ENCODE measurements around the gene SKAP1. TPM values are rescaled to one million over a fixed set of nuclear protein-coding genes. Genes with fewer than 3 reads are reported as not detected.

Gene SKAP1
- polyA plus RNA-seq, 1 of the 3 experiments (the other 2 are of a cell fraction), result not detected

DNA sequence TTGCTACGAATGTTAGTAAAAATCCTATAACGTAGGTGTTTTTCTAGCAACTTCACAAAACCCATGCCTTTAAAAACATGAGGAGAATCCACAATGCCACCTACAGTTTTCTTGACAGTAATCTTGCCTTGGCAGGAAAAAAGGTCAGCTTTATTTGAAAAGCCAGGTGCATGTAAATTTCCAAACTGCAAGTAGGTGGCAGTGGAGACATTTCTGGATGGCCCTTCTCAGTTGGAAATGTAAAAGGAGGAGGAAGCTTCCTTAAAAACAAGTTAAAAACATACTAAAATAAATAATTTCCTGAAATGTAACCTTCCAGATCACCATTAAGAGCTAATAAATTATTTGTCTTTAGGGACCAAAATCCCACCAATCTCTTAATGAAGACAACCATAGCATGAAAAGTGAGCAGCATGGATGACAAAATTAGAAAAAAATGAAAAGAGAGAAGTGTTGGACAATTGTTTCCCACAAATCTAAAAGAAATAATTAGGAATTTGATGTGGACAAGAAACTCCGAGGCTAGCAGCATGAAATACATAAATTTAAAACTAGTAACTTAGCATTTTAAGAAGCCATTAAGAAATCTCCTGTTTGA lies 170.2 kb downstream of the SKAP1 start:
- no peaks in the 10 kb centered on the region for H3K4me1 ChIP-seq (ENCODE audit: control insufficient read depth in 1 of 2, insufficient read depth in 2 of 2, low read depth in 1 of 2, low read length in 1 of 2)
- no peaks in the 10 kb centered on the region for H4K20me1 ChIP-seq (ENCODE audit: insufficient read depth)
- H3K36me3 ChIP-seq (replicated peaks in 1 of 2; ENCODE audit: control insufficient read depth in 1 of 2, insufficient read depth in 2 of 2, low read length in 1 of 2), result no peaks in the 10 kb centered on the region
- no peaks in the 10 kb centered on the region for H3K9me3 ChIP-seq
- ChIA-PET POLR2A (no interaction called here), CTCF (interaction anchor here (0.6 to 5.7 kb wide), 23 partner anchors 10 to 619 kb away, joined by 3 to 35 read pairs (median 4); partner anchors contain the start of gene HOXB8)
- WGBS (ENCODE audit: low lambda C conversion rate), result 2% methylated on average over 3 of the region's 3 CpGs
- H2AFZ ChIP-seq (ENCODE audit: low read depth), result no peak overlapping the region
- H3K79me2 ChIP-seq (ENCODE audit: insufficient read depth), result no peaks in the 10 kb centered on the region
- H3F3A ChIP-seq (replicated peaks; ENCODE audit: insufficient read depth), result no peaks in the 10 kb centered on the region
- TF ChIP-seq, protein P1, sequence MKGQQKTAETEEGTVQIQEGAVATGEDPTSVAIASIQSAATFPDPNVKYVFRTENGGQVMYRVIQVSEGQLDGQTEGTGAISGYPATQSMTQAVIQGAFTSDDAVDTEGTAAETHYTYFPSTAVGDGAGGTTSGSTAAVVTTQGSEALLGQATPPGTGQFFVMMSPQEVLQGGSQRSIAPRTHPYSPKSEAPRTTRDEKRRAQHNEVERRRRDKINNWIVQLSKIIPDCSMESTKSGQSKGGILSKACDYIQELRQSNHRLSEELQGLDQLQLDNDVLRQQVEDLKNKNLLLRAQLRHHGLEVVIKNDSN (IDR thresholded peaks at IDR 0.05; ENCODE audit: borderline replicate concordance, low read depth), result no peak
- TF ChIP-seq YY1 (IDR thresholded peaks at IDR 0.05; ENCODE audit: low read depth) (no peak), TCF12 (IDR thresholded peaks at IDR 0.05) (no peak), RAD21 (IDR thresholded peaks at IDR 0.05; ENCODE audit: low read length) (peak; percentile 37), SMC3 (IDR thresholded peaks at IDR 0.05; ENCODE audit: low read depth, low read length) (0 out of 2 replicates have a peak, but pooled peaks have one; percentile 10), RCOR1 (IDR thresholded peaks at IDR 0.05; ENCODE audit: low read length) (no peak), EZH2phosphoT487 (IDR thresholded peaks at IDR 0.05; ENCODE audit: borderline replicate concordance, low read depth) (no peak)
- TF ChIP-seq, protein P2, sequence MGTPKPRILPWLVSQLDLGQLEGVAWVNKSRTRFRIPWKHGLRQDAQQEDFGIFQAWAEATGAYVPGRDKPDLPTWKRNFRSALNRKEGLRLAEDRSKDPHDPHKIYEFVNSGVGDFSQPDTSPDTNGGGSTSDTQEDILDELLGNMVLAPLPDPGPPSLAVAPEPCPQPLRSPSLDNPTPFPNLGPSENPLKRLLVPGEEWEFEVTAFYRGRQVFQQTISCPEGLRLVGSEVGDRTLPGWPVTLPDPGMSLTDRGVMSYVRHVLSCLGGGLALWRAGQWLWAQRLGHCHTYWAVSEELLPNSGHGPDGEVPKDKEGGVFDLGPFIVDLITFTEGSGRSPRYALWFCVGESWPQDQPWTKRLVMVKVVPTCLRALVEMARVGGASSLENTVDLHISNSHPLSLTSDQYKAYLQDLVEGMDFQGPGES (IDR thresholded peaks at IDR 0.05; ENCODE audit: low read depth, low read length), result no peak
- TF ChIP-seq, protein P3, sequence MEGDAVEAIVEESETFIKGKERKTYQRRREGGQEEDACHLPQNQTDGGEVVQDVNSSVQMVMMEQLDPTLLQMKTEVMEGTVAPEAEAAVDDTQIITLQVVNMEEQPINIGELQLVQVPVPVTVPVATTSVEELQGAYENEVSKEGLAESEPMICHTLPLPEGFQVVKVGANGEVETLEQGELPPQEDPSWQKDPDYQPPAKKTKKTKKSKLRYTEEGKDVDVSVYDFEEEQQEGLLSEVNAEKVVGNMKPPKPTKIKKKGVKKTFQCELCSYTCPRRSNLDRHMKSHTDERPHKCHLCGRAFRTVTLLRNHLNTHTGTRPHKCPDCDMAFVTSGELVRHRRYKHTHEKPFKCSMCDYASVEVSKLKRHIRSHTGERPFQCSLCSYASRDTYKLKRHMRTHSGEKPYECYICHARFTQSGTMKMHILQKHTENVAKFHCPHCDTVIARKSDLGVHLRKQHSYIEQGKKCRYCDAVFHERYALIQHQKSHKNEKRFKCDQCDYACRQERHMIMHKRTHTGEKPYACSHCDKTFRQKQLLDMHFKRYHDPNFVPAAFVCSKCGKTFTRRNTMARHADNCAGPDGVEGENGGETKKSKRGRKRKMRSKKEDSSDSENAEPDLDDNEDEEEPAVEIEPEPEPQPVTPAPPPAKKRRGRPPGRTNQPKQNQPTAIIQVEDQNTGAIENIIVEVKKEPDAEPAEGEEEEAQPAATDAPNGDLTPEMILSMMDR (IDR thresholded peaks at IDR 0.05), result peak; percentile 56
- no peaks in the 10 kb centered on the region for H3K9me2 ChIP-seq
- H3K4me3 ChIP-seq (ENCODE audit: low read depth in 2 of 2, low read length in 1 of 2), result no peak overlapping the region; a peak in 1 of 4 replicates
- H3K9ac ChIP-seq, result no peak overlapping the region
- peaks cover 66% of the 10 kb centered on the region for H3K27me3 ChIP-seq (ENCODE audit: insufficient read depth)
- H3K4me2 ChIP-seq, result no peak overlapping the region
- no peak for DNase-seq
- no peak overlapping the region for H3K27ac ChIP-seq (ENCODE audit: low read depth in 2 of 2, low read length in 1 of 2)

DNA sequence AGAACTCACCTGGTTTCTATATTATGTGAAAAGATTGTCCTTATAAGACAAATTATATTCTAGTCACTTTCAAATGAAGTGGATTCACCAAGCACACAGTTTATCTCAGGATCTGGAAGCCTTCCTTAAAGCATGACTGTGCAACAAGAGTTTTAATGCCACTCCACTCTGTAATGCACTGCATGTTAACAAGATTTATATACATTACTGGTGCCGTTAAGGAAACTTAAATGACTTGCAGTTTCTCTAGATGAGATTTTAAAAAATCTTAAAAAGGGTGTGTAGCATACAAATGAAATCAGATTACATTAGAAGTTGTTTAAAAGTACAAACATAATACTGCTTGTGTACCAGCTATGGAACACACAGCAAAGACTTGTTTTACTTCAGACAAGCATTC lies 171.7 kb downstream of the SKAP1 start:
- H3K9me3 ChIP-seq, result no peaks in the 10 kb centered on the region
- peaks cover 70% of the 10 kb centered on the region for H3K27me3 ChIP-seq (ENCODE audit: insufficient read depth)
- ChIA-PET CTCF (interaction anchor here (1.2 to 2.2 kb wide), 4 partner anchors 9 to 40 kb away, joined by 3 to 11 read pairs (median 4); no protein-coding TSS in a partner anchor), POLR2A (no interaction called here)
- H2AFZ ChIP-seq (ENCODE audit: low read depth), result no peak overlapping the region
- no peak for DNase-seq
- H3K4me3 ChIP-seq (ENCODE audit: low read depth in 2 of 2, low read length in 1 of 2), result no peak overlapping the region
- no peak overlapping the region for H3K27ac ChIP-seq (ENCODE audit: low read depth in 2 of 2, low read length in 1 of 2)
- H3K4me1 ChIP-seq (ENCODE audit: control insufficient read depth in 1 of 2, insufficient read depth in 2 of 2, low read depth in 1 of 2, low read length in 1 of 2), result no peaks in the 10 kb centered on the region
- TF ChIP-seq TCF12 (IDR thresholded peaks at IDR 0.05) (no peak), NFIC (IDR thresholded peaks at IDR 0.05; ENCODE audit: borderline replicate concordance) (no peak)
- no peaks in the 10 kb centered on the region for H3K36me3 ChIP-seq (replicated peaks in 1 of 2; ENCODE audit: control insufficient read depth in 1 of 2, insufficient read depth in 2 of 2, low read length in 1 of 2)
- H3K79me2 ChIP-seq (ENCODE audit: insufficient read depth), result no peaks in the 10 kb centered on the region
- no peaks in the 10 kb centered on the region for H3K9me2 ChIP-seq
- WGBS (ENCODE audit: low lambda C conversion rate), result 12% methylated on average over 1 of the region's 1 CpG
- no peak overlapping the region for H3K9ac ChIP-seq
- no peak overlapping the region for H3K4me2 ChIP-seq
- no peaks in the 10 kb centered on the region for H4K20me1 ChIP-seq (ENCODE audit: insufficient read depth)
- no peaks in the 10 kb centered on the region for H3F3A ChIP-seq (replicated peaks; ENCODE audit: insufficient read depth)

Data from SK-N-SH (cell line).